Memory B cell (primary cell): ENCODE measurements around the gene SLC6A15.

Experiments used
- ATAC-seq: fragments of 150-1000 bp; cut with Tn5 transposase; 2 replicates; pipeline ENCODE4 v1.10.0; 2021; ENCODE audit warnings: low read depth, mild to moderate bottlenecking, moderate library complexity
- DNase-seq, 2 donors: peaks; one replicate each; pipeline ENCODE4 v3.0.0; 2022; ENCODE audit warnings: low spot score in 2 of 2
- H3K27ac Mint-ChIP-seq: one replicate; pipeline ENCODE4 v1.8.0; 2022; ENCODE audit warnings: mild to moderate bottlenecking, moderate library complexity, mixed read lengths
- H3K27me3 Mint-ChIP-seq: one replicate; pipeline ENCODE4 v1.8.0; 2022; ENCODE audit warnings: mixed read lengths
- H3K36me3 Mint-ChIP-seq: one replicate; pipeline ENCODE4 v1.8.0; 2022; ENCODE audit warnings: mild to moderate bottlenecking, mixed read lengths
- H3K4me1 Mint-ChIP-seq: one replicate; pipeline ENCODE4 v1.8.0; 2022; ENCODE audit warnings: mixed read lengths
- H3K4me3 Mint-ChIP-seq: one replicate; pipeline ENCODE4 v1.8.0; 2022; ENCODE audit warnings: mild to moderate bottlenecking, moderate library complexity, mixed read lengths
- H3K9me3 Mint-ChIP-seq: one replicate; pipeline ENCODE4 v1.8.0; 2022; ENCODE audit warnings: mixed read lengths

SLC6A15 gene

GRCh38 chr12:84910549-84911241 is 1.9 kb downstream of the SLC6A15 start:
- H3K4me1 Mint-ChIP-seq: peaks cover 5% of the 10 kb centered on the region
- H3K9me3 Mint-ChIP-seq: no peaks in the 10 kb centered on the region
- DNase-seq: no peak
- no peaks in the 10 kb centered on the region for H3K36me3 Mint-ChIP-seq
- H3K27ac Mint-ChIP-seq: no peak overlapping the region
- H3K4me3 Mint-ChIP-seq: no peak overlapping the region
- ATAC-seq: no peak
- H3K27me3 Mint-ChIP-seq: peaks cover 5% of the 10 kb centered on the region

DNA sequence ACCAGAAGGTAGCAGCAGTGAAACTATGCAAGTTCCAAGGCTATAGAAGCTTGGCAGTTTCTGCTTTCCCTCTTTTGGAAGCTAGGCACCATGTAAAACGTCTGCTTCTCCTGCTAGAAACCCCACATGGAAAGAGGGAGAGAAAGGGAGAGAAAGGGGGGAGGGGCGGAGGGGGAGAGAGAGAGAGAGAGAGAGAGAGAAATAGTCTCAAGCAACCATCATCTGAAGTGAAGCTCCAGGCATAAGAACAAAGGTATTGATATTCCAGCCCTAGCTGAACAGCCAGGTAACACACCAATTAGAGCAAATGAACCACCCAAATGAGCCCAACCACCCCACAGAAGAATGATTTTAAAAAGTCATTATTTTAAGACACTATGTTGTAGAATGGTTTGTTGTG is 8.5 kb downstream of the SLC6A15 start:
- Mint-ChIP-seq H3K27ac (no peak overlapping the region), H3K4me1 (no peaks in the 10 kb centered on the region), H3K9me3 (no peaks in the 10 kb centered on the region), H3K4me3 (no peak overlapping the region), H3K27me3 (no peaks in the 10 kb centered on the region), H3K36me3 (no peaks in the 10 kb centered on the region)
- ATAC-seq (no peak), DNase-seq (no peak)

GRCh38 chr12:84891106-84891838 is 21.3 kb downstream of the SLC6A15 start:
- no peaks in the 10 kb centered on the region for H3K4me1 Mint-ChIP-seq
- no peak for ATAC-seq
- no peaks in the 10 kb centered on the region for H3K9me3 Mint-ChIP-seq
- no peaks in the 10 kb centered on the region for H3K36me3 Mint-ChIP-seq
- H3K27me3 Mint-ChIP-seq: no peaks in the 10 kb centered on the region
- H3K27ac Mint-ChIP-seq: no peak overlapping the region
- no peak for DNase-seq
- H3K4me3 Mint-ChIP-seq: no peak overlapping the region

DNA sequence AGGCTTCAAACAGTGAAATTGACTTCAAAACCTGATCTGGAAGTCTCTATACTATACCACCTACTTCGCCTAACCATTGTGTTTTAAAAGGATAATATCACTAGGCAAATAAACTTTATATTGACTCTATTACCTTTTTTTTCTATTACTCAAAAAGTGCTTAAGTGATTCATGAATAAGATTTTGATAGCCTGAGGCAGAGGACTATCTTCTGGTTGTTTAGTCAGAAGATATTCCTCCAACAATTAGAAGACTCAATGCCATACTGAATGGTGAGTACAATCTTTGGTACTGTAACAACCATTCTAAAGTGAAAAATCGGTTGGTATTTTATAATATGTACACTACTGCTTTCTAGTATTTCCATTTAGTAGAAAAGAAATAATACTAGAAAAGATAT is 22.8 kb downstream of the SLC6A15 start:
- Mint-ChIP-seq H3K27ac (no peak overlapping the region), H3K27me3 (no peaks in the 10 kb centered on the region), H3K4me3 (no peak overlapping the region), H3K36me3 (no peaks in the 10 kb centered on the region), H3K4me1 (no peaks in the 10 kb centered on the region), H3K9me3 (no peaks in the 10 kb centered on the region)
- no peak for ATAC-seq
- DNase-seq: no peak

- DNase-seq: no peak
- Mint-ChIP-seq H3K36me3 (no peaks in the 10 kb centered on the region), H3K9me3 (no peaks in the 10 kb centered on the region), H3K4me1 (no peaks in the 10 kb centered on the region), H3K4me3 (no peak overlapping the region), H3K27ac (no peak overlapping the region), H3K27me3 (no peaks in the 10 kb centered on the region)
- no peak for ATAC-seq
Observed at GRCh38 chr12:84888861-84889260, 23.7 kb downstream of the SLC6A15 start.

DNA sequence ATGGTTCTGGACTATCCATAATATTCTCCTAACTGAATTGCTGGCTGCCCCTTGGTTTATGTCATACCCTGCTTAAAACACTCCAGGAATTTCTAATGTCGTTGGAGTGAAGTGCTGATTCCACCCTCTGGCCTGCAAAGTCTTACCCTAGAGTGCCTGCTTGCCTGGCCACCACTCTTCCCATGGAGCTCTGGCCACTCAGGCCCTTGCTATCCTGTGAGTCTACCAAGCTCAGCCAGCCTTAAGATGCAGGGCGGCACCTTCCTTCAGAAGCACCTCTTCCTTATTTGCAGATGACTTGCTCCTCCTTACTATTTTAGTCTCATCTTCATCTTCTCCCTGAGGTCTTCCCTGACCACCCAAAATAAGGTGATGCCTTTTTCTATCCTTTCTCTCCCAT is 35.3 kb downstream of the SLC6A15 start:
- no peak overlapping the region for H3K4me3 Mint-ChIP-seq
- no peak for ATAC-seq
- H3K27me3 Mint-ChIP-seq: no peaks in the 10 kb centered on the region
- H3K36me3 Mint-ChIP-seq: no peaks in the 10 kb centered on the region
- H3K27ac Mint-ChIP-seq: peak overlapping the region; percentile 3
- DNase-seq: no peak
- H3K9me3 Mint-ChIP-seq: no peaks in the 10 kb centered on the region
- peaks cover 2% of the 10 kb centered on the region for H3K4me1 Mint-ChIP-seq

GRCh38 chr12:84875241-84875640 is 37.4 kb downstream of the SLC6A15 start:
- Mint-ChIP-seq H3K4me1 (peaks cover 2% of the 10 kb centered on the region), H3K4me3 (no peak overlapping the region), H3K36me3 (no peaks in the 10 kb centered on the region), H3K27me3 (no peaks in the 10 kb centered on the region), H3K27ac (no peak overlapping the region), H3K9me3 (no peaks in the 10 kb centered on the region)
- no peak for DNase-seq
- ATAC-seq: no peak

DNA sequence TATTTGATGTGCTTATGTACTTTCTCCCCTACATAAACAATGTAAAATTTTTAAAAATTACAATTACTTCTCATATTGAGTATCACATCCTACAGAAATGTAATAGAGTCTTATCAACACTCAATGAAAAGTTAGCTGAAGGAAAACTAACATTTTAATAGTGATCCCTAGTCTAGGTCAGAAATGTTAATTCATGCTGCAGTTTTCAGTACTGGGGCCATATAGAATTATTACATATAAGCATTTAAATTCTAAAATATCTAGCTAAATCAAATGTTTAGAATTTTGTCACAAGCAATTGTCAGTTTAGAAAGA is 37.8 kb downstream of the SLC6A15 start:
- DNase-seq (no peak), ATAC-seq (no peak)
- H3K27ac Mint-ChIP-seq: no peak overlapping the region
- H3K4me1 Mint-ChIP-seq: peaks cover 2% of the 10 kb centered on the region
- no peak overlapping the region for H3K4me3 Mint-ChIP-seq
- no peaks in the 10 kb centered on the region for H3K27me3 Mint-ChIP-seq
- H3K9me3 Mint-ChIP-seq: no peaks in the 10 kb centered on the region
- H3K36me3 Mint-ChIP-seq: no peaks in the 10 kb centered on the region

GRCh38 chr12:84874125-84874824 is 38.3 kb downstream of the SLC6A15 start:
- Mint-ChIP-seq H3K4me1 (peaks cover 2% of the 10 kb centered on the region), H3K4me3 (no peak overlapping the region), H3K27ac (no peak overlapping the region), H3K27me3 (peaks cover 2% of the 10 kb centered on the region), H3K9me3 (no peaks in the 10 kb centered on the region), H3K36me3 (no peaks in the 10 kb centered on the region)
- ATAC-seq (peak; percentile 38), DNase-seq (peak in 1 of 2 donors; percentile 1)

DNA sequence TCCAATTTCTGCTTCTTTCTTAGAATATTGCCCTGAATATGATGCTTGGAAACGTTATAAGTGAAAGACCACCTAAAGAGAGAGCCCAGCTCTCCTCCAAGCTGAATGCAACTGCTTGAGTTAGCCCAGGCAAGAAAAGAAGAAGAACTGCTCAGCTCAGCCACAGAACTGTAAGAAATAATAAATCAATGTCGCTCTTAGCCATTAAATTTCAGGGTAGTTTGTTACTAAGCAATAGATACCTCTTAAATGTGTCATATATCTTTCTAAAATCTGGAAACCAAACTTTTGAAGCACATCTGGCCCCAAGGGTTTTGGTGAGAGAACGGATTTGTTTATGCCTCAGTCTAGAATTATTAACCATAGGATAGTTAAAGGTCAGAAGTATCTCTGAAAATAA is 50.4 kb downstream of the SLC6A15 start:
- Mint-ChIP-seq H3K4me3 (no peak overlapping the region), H3K27me3 (no peaks in the 10 kb centered on the region), H3K27ac (no peak overlapping the region), H3K4me1 (no peaks in the 10 kb centered on the region), H3K9me3 (no peaks in the 10 kb centered on the region), H3K36me3 (no peaks in the 10 kb centered on the region)
- DNase-seq (no peak), ATAC-seq (no peak)

GRCh38 chr12:84860718-84861117 is 51.9 kb downstream of the SLC6A15 start:
- Mint-ChIP-seq H3K27me3 (no peaks in the 10 kb centered on the region), H3K27ac (no peak overlapping the region), H3K9me3 (no peaks in the 10 kb centered on the region), H3K4me3 (no peak overlapping the region), H3K4me1 (no peaks in the 10 kb centered on the region), H3K36me3 (no peaks in the 10 kb centered on the region)
- no peak for DNase-seq
- no peak for ATAC-seq

DNA sequence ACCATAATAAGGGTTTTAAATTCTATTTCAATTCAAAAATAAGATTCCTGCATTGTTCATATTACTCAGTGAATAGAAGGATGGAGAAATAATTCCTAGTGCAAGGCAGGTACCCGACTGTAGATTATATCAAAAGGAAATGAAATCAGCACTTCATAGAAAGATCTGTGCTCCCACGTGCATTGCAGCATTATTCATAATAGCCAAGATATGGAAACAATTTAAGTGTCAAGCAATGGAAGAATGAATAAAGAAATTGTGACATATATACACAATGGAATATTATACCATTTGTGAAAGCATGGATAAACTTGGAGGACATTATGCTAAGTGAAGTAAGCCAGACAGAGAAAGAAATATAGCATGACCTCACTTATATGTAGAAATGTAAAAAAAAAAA is 53.8 kb downstream of the SLC6A15 start:
- no peak for DNase-seq
- no peaks in the 10 kb centered on the region for H3K36me3 Mint-ChIP-seq

GRCh38 chr12:84857525-84858208 is 54.9 kb downstream of the SLC6A15 start:
- peaks cover 1% of the 10 kb centered on the region for H3K9me3 Mint-ChIP-seq
- H3K4me3 Mint-ChIP-seq: no peak overlapping the region
- no peaks in the 10 kb centered on the region for H3K36me3 Mint-ChIP-seq
- H3K4me1 Mint-ChIP-seq: no peaks in the 10 kb centered on the region
- no peak for ATAC-seq
- no peaks in the 10 kb centered on the region for H3K27me3 Mint-ChIP-seq
- DNase-seq: no peak
- H3K27ac Mint-ChIP-seq: no peak overlapping the region

More for the DNA sequence above, 53.8 kb downstream of the SLC6A15 start:
- Mint-ChIP-seq H3K27me3 (no peaks in the 10 kb centered on the region), H3K27ac (no peak overlapping the region), H3K9me3 (peaks cover under 1% of the 10 kb centered on the region), H3K4me3 (no peak overlapping the region), H3K4me1 (no peaks in the 10 kb centered on the region)
- no peak for ATAC-seq
